H9 (cell line): ENCODE measurements around the gene STYXL2. TPM values are rescaled to one million over a fixed set of nuclear protein-coding genes. Genes with fewer than 3 reads are reported as not detected.

Experiments used
- DNase-seq: peaks from one replicate; pipeline ENCODE4 v3.0.0-alpha.2; 2017
- H2AFZ ChIP-seq: one replicate; pipeline ENCODE4 v1.6.1; 2013; ENCODE audit warnings: mild to moderate bottlenecking, low read length, control low read depth, moderate library complexity
- H2AK5ac ChIP-seq: 2 replicates; pipeline ENCODE4 v1.6.1; 2013; ENCODE audit warnings: low read length, control low read depth, mixed read lengths; ENCODE audit not compliant: insufficient read length
- H2BK120ac ChIP-seq: one replicate; pipeline ENCODE4 v1.6.1; 2013; ENCODE audit warnings: low read depth, mild to moderate bottlenecking, low read length, control low read depth, inconsistent platforms; ENCODE audit not compliant: poor library complexity, severe bottlenecking
- H2BK12ac ChIP-seq: 2 replicates; pipeline ENCODE4 v1.6.1; 2013; ENCODE audit warnings: low read length, control low read depth, mixed read lengths, low read depth; ENCODE audit not compliant: insufficient read length
- H2BK15ac ChIP-seq: 2 replicates; pipeline ENCODE4 v1.6.1; 2013; ENCODE audit warnings: low read depth, low read length, control low read depth
- H2BK20ac ChIP-seq: one replicate; pipeline ENCODE4 v1.6.1; 2013; ENCODE audit warnings: low read depth, mild to moderate bottlenecking, low read length, control low read depth, inconsistent platforms; ENCODE audit not compliant: poor library complexity, severe bottlenecking
- H2BK5ac ChIP-seq: 2 replicates; pipeline ENCODE4 v1.6.1; 2013; ENCODE audit warnings: low read length, control low read depth, mixed read lengths; ENCODE audit not compliant: insufficient read length
- H3K14ac ChIP-seq: 2 replicates; pipeline ENCODE4 v1.6.1; 2013; ENCODE audit warnings: low read length, control low read depth; ENCODE audit not compliant: insufficient read depth
- H3K18ac ChIP-seq: 2 replicates; pipeline ENCODE4 v1.6.1; 2013; ENCODE audit warnings: low read depth, mild to moderate bottlenecking, mixed read lengths, low read length, control low read depth; ENCODE audit not compliant: insufficient read length
- H3K23ac ChIP-seq: 2 replicates; pipeline ENCODE4 v1.6.1; 2013; ENCODE audit warnings: low read length, control low read depth, mixed read lengths, low read depth; ENCODE audit not compliant: insufficient read length
- H3K23me2 ChIP-seq: 2 replicates; pipeline ENCODE4 v1.6.1; 2013; ENCODE audit warnings: low read depth, mild to moderate bottlenecking, mixed read lengths, low read length, control low read depth; ENCODE audit not compliant: insufficient read length, poor library complexity, severe bottlenecking
- H3K27ac ChIP-seq: 2 replicates; pipeline ENCODE4 v1.5.1; 2013; ENCODE audit warnings: low read length, control low read depth, mixed read lengths, low read depth; ENCODE audit not compliant: insufficient read length
- H3K27me3 ChIP-seq: 2 replicates; pipeline ENCODE4 v1.6.1; 2013; ENCODE audit warnings: low read length, control low read depth, inconsistent platforms; ENCODE audit not compliant: insufficient read depth
- H3K4ac ChIP-seq: 2 replicates; pipeline ENCODE4 v1.6.1; 2013; ENCODE audit warnings: low read depth, mild to moderate bottlenecking, control low read depth, inconsistent platforms, low read length, moderate library complexity
- H3K4me1 ChIP-seq: 2 replicates; pipeline ENCODE4 v1.6.1; 2013; ENCODE audit warnings: low read length, control low read depth, inconsistent platforms; ENCODE audit not compliant: insufficient read depth
- H3K4me2 ChIP-seq: 2 replicates; pipeline ENCODE4 v1.6.1; 2013; ENCODE audit warnings: low read length, control low read depth, mixed read lengths; ENCODE audit not compliant: insufficient read length, insufficient read depth
- H3K56ac ChIP-seq: 2 replicates; pipeline ENCODE4 v1.6.1; 2013; ENCODE audit warnings: low read depth, mild to moderate bottlenecking, mixed read lengths, low read length, control low read depth; ENCODE audit not compliant: insufficient read length
- H3K79me1 ChIP-seq: 2 replicates; pipeline ENCODE4 v1.6.1; 2013; ENCODE audit warnings: low read depth, mild to moderate bottlenecking, moderate library complexity, low read length, control low read depth, inconsistent platforms; ENCODE audit not compliant: insufficient read depth, poor library complexity, severe bottlenecking
- H3K79me2 ChIP-seq: 2 replicates; pipeline ENCODE4 v1.6.1; 2013; ENCODE audit warnings: low read length, control low read depth, inconsistent platforms; ENCODE audit not compliant: insufficient read depth
- H3K9ac ChIP-seq: 2 replicates; pipeline ENCODE4 v1.6.1; 2013; ENCODE audit warnings: low read length, control low read depth, mixed read lengths; ENCODE audit not compliant: insufficient read length; ENCODE audit errors: extremely low read depth
- H3K9me3 ChIP-seq: one replicate; pipeline ENCODE4 v1.6.1; 2013; ENCODE audit warnings: low read depth, low read length, inconsistent platforms; ENCODE audit not compliant: control insufficient read depth
- H3T11ph ChIP-seq: one replicate; pipeline ENCODE4 v1.6.1; 2013; ENCODE audit warnings: mild to moderate bottlenecking, low read length, control low read depth, inconsistent platforms
- H4K20me1 ChIP-seq: one replicate; pipeline ENCODE4 v1.6.1; 2013; ENCODE audit not compliant: control insufficient read depth, insufficient read length, insufficient read depth
- H4K5ac ChIP-seq: 2 replicates; pipeline ENCODE4 v1.6.1; 2013; ENCODE audit warnings: low read depth, mild to moderate bottlenecking, mixed read lengths, low read length, control low read depth; ENCODE audit not compliant: insufficient read length
- H4K8ac ChIP-seq: replicated peaks from 2 replicates; pipeline ENCODE4 v1.6.1; 2013; ENCODE audit warnings: low read length, control low read depth, mixed read lengths, low read depth; ENCODE audit not compliant: insufficient read length
- H4K91ac ChIP-seq: 2 replicates; pipeline ENCODE4 v1.6.1; 2013; ENCODE audit warnings: low read depth, mild to moderate bottlenecking, moderate library complexity, mixed read lengths, low read length, control low read depth; ENCODE audit not compliant: insufficient read length
- H3K27ac Mint-ChIP-seq, 3 experiments: 2 replicates in 2 of 3; 3 replicates in 1 of 3; pipeline ENCODE4 v1.8.0; 2020 to 2021; ENCODE audit warnings: mixed read lengths in 3 of 3, mild to moderate bottlenecking in 1 of 3, moderate library complexity in 1 of 3
- H3K27me3 Mint-ChIP-seq: 2 replicates; pipeline ENCODE4 v1.8.0; 2021; ENCODE audit warnings: low read depth, mild to moderate bottlenecking, moderate library complexity, mixed read lengths
- H3K36me3 Mint-ChIP-seq, 3 experiments: 2 replicates in 2 of 3; 3 replicates in 1 of 3; pipeline ENCODE4 v1.8.0; 2020 to 2021; ENCODE audit warnings: low read depth in 3 of 3, mixed read lengths in 3 of 3; ENCODE audit not compliant: insufficient read depth in 1 of 3
- H3K4me1 Mint-ChIP-seq, 2 experiments: 2 replicates each; pipeline ENCODE4 v1.8.0; 2020; ENCODE audit warnings: mixed read lengths in 2 of 2
- H3K4me3 Mint-ChIP-seq, 2 experiments: 2 replicates in 1 of 2; 3 replicates in 1 of 2; pipeline ENCODE4 v1.8.0; 2020 to 2021; ENCODE audit warnings: mild to moderate bottlenecking in 2 of 2, mixed read lengths in 2 of 2, moderate library complexity in 1 of 2
- H3K9me3 Mint-ChIP-seq, 2 experiments: 2 replicates in 1 of 2; 3 replicates in 1 of 2; pipeline ENCODE4 v1.8.0; 2020; ENCODE audit warnings: mild to moderate bottlenecking in 2 of 2, mixed read lengths in 2 of 2, moderate library complexity in 1 of 2
- CTCF ChIP-seq: fragments of 200-600 bp; sonication (generic); conservative IDR thresholded peaks from 3 replicates; pipeline ENCODE4 v1.8.0; 2021; ENCODE audit warnings: antibody characterized with exemption, mild to moderate bottlenecking
- WGBS: extraction: QIAGEN DNeasy Blood & Tissue Kit; methylation state at CpG from one replicate; pipeline ENCODE4 v1.1.7; 2013; ENCODE audit warnings: missing lambda C conversion rate, low lambda C conversion rate, mixed read lengths; ENCODE audit not compliant: insufficient read length; ENCODE audit errors: extremely low coverage; 5-methylcytosine and 5-hydroxymethylcytosine counted together
- total RNA-seq: library from RNA; stranded (reverse); gene quantifications from 2 replicates; pipeline ENCODE4 v1.2.1, GENCODE V29; 2021

The STYXL2 gene
- total RNA-seq, 1 experiment from 2014 or later = 0.09 TPM

- Mint-ChIP-seq H3K27ac (no peak overlapping the region), H3K4me1 (peaks cover 7 to 12% of the 10 kb centered on the region in 2 experiments), H3K27me3 (peaks cover 3% of the 10 kb centered on the region; the same call in 1 of the 2 replicates), H3K4me3 (no peak overlapping the region), H3K36me3 (no peaks in the 10 kb centered on the region), H3K9me3 (no peaks in the 10 kb centered on the region)
- Histone ChIP-seq H2BK15ac (no peak overlapping the region), H3T11ph (no peak overlapping the region), H4K5ac (no peak overlapping the region), H3K4me2 (no peak overlapping the region), H4K91ac (no peak overlapping the region), H2AK5ac (no peak overlapping the region), H3K9ac (no peak overlapping the region), H3K9me3 (no peaks in the 10 kb centered on the region), H3K18ac (no peak overlapping the region), H2BK12ac (no peak overlapping the region), H3K23me2 (no peaks in the 10 kb centered on the region), H3K79me1 (no peaks in the 10 kb centered on the region), H3K23ac (no peak overlapping the region), H3K4ac (no peak overlapping the region), H3K14ac (no peak overlapping the region), H3K4me1 (no peaks in the 10 kb centered on the region), H2BK120ac (no peak overlapping the region), H3K79me2 (no peaks in the 10 kb centered on the region), H2AFZ (no peak overlapping the region), H3K56ac (no peak overlapping the region), H4K8ac (no peak overlapping the region), H3K27me3 (no peaks in the 10 kb centered on the region), H4K20me1 (no peaks in the 10 kb centered on the region), H2BK20ac (no peak overlapping the region), H2BK5ac (no peak overlapping the region), H3K27ac (no peak overlapping the region)
- WGBS = no CpG with 5 or more reads among the region's 6 CpGs
- DNase-seq = peak; percentile 70
- peak; percentile 75 for TF ChIP-seq CTCF
Observed at GRCh38 chr1:167057241-167057688, 36.6 kb upstream of the STYXL2 start.
